Head of caudate nucleus (tissue), 42 donors: Measurements from ENCODE around the gene TOGARAM2.

ENCODE experiments used
- DNase-seq, 42 donors: peaks; one replicate each; pipeline versions ENCODE4 v3.0.0 to v3.0.0-alpha.2; 2020 to 2021; ENCODE audit warnings: mixed read lengths in 7 of 42
- intact Hi-C: fragments of 100-400 bp; cut with DNase I; formaldehyde crosslinking; loops from one replicate; pipeline ENCODE4 v1.15.0; 2022

The TOGARAM2 gene

GRCh38 chr2:29041161-29041660 lies 60.1 kb downstream of the TOGARAM2 start:
- DNase-seq = no peak
- intact Hi-C loops = no loop called here

- DNase-seq = peak in 1 of 42 donors; percentile 48
- intact Hi-C loops = no loop called here
Observed at GRCh38 chr2:29042561-29043075, 61.5 kb downstream of the TOGARAM2 start.

DNA sequence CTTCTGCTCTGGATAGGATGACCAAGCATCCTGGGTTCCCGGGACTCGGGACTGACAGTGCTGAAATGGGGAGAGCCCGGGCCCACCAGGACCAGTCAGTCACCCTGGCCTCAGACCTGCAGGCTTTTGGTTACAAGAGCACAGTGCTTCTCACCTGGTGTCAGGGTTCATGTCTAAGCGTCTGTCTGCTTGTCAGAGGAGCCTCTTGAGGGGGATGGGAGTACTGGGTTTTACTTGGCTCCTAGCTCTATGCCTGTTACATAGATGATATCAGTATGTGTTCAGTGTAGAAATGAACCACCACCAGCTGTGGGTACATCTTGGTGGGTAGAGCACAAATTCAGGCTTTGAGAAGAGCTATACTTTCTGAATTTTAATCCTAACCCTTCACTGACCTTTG lies 63.4 kb downstream of the TOGARAM2 start:
- intact Hi-C loops = no loop called here
- DNase-seq = no peak

DNA sequence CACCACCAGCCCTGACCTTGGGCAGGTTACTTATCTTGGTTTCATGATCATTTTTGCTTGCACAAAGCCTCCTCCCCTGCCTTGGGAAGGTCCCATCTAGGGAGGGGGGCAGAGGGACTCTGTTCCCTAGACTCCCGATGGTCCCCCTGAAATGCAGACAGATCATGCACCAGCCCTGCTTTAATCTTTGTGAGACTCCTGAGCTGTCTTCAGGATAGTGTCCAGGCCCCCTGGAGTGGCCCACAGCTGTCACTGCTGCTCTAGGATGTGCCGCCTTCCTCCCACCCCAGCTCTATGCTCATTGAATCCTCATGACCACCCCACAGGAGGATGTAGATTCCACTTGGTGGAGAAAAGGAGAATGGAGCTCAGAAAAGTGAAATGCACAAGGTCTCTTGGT lies 65.2 kb downstream of the TOGARAM2 start:
- intact Hi-C loops = no loop called here
- no peak for DNase-seq

- intact Hi-C loops = no loop called here
- no peak for DNase-seq
Observed at GRCh38 chr2:29047083-29047845, 66.2 kb downstream of the TOGARAM2 start.

GRCh38 chr2:29050591-29050990 lies 69.5 kb downstream of the TOGARAM2 start:
- DNase-seq = no peak
- intact Hi-C loops = no loop called here

GRCh38 chr2:29051730-29052129 lies 70.6 kb downstream of the TOGARAM2 start:
- intact Hi-C loops = no loop called here

DNA sequence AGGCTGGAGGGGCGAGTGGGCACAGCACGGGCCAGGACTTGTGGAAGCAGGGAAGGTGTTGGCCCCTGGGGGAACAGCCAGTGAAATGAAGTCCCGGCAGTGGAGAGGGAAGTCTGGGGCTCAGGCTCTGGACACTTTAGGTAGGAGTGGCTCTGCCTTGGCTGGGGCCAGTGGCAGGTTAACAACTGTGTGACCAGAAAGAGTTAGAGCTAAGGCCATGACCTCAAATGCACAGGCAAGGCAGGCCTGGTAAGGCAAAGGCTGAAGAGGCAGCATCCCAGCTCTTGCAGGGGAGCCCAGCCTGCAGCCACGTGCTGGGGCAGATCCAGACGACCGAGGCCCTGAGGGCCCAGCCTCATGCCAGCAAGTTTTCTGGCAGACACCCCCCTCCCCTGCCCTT lies 71.7 kb downstream of the TOGARAM2 start:
- DNase-seq = peak in 1 of 42 donors; percentile 3
- intact Hi-C loops = no loop called here

More at GRCh38 chr2:29051730-29052129, 70.6 kb downstream of the TOGARAM2 start:
- no peak for DNase-seq

- no peak for DNase-seq
- intact Hi-C loops = no loop called here
Observed at GRCh38 chr2:29053223-29053622, 72.1 kb downstream of the TOGARAM2 start.

GRCh38 chr2:29053670-29054400 lies 72.7 kb downstream of the TOGARAM2 start:
- DNase-seq = peak in 3 of 42 donors; percentile 12 to 44 (median 28)
- intact Hi-C loops = no loop called here

DNA sequence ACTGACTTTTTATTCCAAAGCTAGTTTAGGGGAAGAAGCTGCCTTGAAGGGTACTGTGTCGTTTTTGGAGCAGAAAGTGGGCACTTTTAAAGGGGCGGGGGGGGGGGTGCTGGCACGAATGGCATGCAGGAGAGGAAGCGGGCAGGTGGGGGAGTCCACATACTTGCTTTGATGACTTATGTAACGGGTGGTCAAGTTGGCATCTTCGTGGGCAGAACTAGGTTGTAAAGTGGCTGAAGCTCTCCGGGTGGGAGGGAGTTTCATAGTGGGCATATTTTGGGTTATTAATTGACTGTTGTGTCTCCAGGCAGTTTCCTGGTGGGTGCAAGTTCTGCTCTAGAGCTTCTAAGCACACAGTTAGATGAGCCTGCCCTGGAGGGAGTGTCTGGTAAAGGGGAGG lies 73.3 kb downstream of the TOGARAM2 start:
- no peak for DNase-seq
- intact Hi-C loops = no loop called here

DNA sequence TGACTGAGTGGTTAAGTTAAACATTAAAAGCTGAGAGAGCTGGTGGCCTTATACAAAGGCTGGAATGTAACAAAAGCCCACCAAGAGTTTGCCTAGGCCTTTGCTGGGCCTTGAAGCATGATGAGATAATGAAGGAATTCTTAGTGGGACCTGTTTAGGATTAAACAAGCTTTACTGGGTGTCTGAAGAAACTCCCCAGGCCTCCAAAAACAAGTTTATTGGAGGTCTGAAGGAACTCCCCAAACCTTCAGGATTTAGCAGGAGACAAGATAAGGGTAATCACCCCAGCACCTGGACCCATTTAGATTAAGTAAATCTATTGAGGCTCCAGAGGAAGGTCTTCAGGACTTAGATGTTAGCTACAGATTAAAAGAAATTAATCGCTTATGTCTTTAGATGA lies 74.5 kb downstream of the TOGARAM2 start:
- DNase-seq = no peak
- intact Hi-C loops = no loop called here

DNA sequence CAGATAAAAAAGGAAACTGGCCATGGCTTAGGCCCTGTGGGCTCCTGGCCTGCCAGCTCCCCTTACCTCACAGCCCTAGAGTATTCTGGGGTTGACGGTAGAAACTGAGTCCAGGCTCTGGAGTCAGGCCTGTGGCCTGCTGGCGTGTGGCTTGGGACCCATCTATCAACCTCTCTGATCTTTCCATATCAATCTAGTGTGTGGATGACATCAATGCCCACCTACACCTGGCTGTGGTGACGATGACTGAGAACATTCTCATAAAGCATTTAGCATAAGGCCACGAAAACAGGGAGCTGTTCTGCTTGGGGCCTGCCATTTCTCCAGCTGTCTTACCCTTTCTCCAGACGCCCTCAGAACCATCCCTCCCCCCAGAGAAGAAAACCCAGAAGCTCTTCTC lies 75.4 kb downstream of the TOGARAM2 start:
- DNase-seq = no peak
- intact Hi-C loops = no loop called here

DNA sequence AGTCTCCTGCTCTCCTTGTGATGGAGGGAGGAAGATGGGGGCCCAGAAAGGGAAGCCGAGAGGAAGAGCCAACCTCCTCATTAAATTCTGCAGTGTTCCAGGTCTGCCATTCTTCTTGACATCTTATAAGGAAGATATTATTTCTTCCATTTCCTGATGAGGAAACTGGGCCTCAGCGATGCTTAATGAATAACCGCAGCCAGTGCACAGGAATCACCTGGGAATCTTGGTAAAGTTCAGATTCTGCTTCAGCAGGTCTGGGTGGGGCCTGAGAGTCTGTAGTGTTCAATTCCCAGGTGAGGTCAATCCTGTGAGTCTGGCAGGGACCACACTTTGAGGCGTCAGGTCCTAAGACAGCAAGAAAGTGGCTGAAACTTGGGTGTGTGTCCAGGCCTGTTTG lies 75.9 kb downstream of the TOGARAM2 start:
- DNase-seq = peak in 3 of 42 donors; percentile 2 to 15 (median 8)
- intact Hi-C loops = no loop called here

DNA sequence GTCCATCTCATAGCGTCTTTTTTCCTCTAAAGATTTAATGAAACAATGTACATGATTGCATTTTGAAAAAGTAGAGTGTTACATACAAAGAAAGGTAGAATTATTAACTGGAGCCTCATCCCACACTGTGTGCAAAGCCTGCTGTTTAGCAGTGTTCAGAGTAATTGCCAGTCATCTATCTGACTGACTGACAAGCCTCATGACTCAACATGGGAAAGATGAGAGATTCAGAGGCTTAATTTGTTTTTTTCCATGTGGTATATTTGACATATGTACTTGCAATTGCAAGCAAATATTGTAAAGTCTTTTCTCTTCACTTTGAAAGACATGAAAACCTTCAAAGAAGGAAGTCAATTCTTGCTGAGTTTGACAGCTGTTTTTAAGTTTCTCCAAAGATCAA lies 78.5 kb downstream of the TOGARAM2 start:
- peak in 4 of 42 donors; percentile 8 to 55 (median 23) for DNase-seq
- intact Hi-C loops = loop anchor here (10.0 kb wide), 1 partner anchor 135 kb away; no protein-coding TSS in a partner anchor

DNA sequence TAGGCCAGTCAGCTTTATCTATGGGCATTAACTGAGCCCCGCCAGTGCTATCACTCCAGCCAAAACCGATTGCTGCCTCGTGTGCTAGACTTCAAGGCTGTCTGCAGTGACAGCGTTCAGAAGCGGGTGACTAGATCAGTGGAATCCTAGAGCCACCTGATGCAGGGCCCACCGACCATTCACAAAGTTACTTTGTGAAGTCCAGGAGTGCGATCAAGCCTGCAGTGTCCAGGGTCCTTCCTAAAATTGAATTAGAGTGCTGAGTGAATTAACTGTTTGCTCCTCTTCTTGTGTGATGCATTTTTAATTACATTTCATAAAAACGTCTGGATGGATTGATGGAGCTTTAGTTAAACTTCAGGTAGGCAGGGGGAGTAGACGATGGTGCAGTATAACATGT lies 79.3 kb downstream of the TOGARAM2 start:
- peak in 4 of 42 donors; percentile 6 to 37 (median 28) for DNase-seq
- intact Hi-C loops = loop anchor here (10.0 kb wide), 1 partner anchor 134 kb away; no protein-coding TSS in a partner anchor

DNA sequence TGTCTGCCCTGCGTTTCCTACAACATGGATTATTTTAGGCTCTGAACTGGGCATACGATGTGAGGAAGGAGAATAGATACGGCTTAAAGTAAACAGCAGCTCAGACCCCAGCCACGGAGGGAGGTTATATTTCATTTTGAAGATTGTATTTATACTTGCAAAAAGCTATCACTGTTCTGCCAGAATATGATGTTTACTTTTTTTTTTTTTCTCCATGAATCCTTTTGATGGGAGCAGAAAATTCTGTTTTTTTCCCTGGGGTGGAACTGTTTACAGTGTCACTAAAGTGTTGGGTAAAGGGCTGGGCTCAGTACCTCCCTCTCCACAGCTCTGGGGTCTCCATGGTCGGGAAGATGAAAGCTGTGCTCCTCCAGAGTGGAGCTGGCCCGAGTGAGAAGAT lies 80.1 kb downstream of the TOGARAM2 start:
- peak in 3 of 42 donors; percentile 5 to 34 (median 15) for DNase-seq
- intact Hi-C loops = loop anchor here (10.0 kb wide), 1 partner anchor 134 kb away; no protein-coding TSS in a partner anchor

DNA sequence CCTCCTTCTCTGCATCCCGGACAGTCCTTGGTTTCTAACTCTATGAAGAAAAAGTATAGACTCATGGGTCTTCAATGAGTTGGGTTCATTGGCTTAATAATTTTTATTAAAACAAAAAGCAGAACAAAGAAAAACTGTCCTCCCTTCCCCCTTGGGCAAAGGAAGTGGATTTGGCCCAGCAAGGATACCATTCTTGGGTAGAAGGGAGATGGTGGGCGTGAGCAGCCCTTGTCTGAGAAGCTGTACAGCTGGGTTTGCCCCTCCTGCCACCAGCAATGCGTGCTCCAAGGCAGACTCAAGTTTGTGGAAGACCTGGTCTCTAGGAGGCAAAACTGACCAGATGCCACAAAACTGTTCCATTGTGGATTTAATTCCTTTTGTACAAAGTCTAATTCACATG lies 80.5 kb downstream of the TOGARAM2 start:
- intact Hi-C loops = loop anchor here (10.0 kb wide), 1 partner anchor 133 kb away; no protein-coding TSS in a partner anchor
- DNase-seq = peak in 3 of 42 donors; percentile 5 to 32 (median 30)

- peak in 2 of 42 donors; percentile 28 to 34 for DNase-seq
- intact Hi-C loops = loop anchor here (10.0 kb wide), 1 partner anchor 132 kb away; no protein-coding TSS in a partner anchor
Observed at GRCh38 chr2:29062371-29062770, 81.3 kb downstream of the TOGARAM2 start.

DNA sequence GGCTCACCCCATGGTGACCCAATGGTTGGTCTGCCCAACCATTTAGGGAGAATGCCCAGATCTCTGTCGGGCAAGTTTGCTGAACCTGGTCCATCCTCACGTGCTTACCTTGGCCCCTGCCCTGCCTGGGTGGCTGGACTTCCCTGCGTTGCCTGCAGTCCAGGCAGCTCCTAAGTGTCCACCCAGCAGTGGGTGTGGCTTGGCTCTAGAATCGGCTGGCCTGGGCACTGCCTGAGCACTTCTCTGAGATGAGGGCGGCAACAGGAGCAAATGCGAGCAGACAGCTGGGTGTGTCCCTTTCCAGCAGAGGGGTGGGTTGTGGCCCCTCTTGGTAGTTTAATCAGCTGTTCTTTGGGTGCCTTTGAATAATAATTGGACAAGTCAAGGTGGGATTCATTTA lies 82.0 kb downstream of the TOGARAM2 start:
- intact Hi-C loops = loop anchor here (10.0 kb wide), 1 partner anchor 132 kb away; no protein-coding TSS in a partner anchor
- peak in 18 of 42 donors; percentile 23 to 75 (median 47) for DNase-seq
